HG03045 (cell line): ENCODE results near the gene UBR1.

Source experiments
- ATAC-seq: cut with Tn5 transposase; IDR thresholded peaks from one replicate; pipeline ENCODE4 v1.9.1; 2021; ENCODE audit warnings: mild to moderate bottlenecking, moderate library complexity; ENCODE audit not compliant: unreplicated experiment

UBR1 gene

DNA sequence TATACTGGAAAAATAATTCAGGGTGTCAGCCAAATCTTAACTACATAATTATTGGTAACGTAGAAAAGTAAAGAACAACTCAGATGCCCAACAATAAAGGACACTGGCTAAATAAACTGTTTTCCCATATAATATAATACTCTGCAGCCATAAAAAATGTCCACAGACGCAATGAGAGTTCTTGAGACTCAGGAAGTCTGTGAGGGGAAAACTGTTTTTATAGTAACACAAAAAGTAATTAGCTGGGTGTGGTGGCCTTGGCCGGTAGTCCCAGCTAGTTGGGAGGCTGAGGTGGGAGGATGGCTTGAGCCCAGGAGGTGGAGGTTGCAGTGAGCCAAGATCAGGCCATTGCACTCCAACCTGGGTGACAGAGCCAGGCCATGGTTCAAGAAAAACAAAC lies 5.5 kb upstream of the UBR1 start:
- ATAC-seq = no peak

DNA sequence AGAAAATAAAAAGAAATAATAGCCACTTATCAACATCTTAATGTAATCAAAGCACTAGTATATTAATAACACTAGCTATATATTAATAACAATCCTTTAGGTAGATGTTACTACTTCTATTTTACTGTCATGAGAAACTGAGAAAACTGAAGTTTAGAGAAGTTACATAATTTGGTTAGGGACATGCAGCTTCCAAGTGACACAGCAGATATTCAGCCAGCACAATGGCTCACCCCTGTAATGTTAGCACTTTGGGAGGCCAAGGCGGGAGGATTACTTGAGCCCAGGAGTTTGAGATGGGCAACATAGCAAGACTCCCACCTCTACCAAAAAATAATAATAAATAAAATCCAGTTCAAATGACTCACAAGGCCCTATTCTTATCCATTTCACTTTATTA lies 1.9 kb upstream of the UBR1 start:
- no peak for ATAC-seq

DNA sequence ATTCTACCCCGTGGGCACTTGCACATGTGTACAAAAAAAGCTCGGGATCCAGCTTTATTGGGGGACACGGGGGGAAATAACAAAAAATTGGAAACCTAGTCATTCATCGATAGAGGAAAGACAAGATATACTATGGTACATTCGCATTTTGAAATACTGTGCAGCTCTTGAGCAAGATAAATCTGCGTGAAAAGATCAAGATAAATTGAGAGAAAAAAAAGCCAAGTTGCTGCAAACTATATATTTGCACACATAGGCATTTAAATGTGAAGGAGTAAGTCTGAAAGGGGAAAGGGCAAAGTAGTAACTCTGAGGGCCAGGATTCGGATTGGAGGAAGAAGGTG lies 620 bp upstream of the UBR1 start:
- ATAC-seq = no peak

DNA sequence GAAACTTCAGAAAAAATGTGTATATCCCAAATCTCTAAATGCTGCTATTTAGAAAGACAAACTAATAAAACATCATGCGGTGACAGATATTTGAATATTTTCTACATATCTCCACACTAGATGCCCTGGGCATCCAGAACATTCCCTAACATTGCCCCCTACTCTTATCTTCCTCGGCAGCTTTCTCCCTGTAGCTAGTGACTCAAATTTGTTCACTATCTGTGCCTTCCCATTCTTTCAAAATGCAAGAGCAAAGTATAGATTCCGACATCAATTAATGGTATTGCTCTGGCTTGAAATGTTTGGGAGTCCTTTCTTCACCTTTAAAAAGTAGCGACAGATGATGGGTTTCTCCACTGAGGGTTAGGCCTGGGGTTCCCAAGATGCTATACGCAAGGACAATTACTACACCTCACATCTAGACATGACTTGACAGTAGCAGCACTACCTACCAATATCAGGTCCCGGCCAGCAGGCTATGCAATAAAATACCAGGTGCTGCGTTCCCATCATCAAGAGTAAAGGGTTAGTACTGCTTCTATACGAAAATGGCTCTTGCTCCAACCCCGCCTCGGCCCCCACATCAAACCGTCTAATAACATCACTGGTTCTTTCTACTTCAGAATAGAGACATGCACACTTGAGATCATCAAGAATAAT lies 631 bp downstream of the UBR1 start:
- peak; percentile 14 for ATAC-seq

DNA sequence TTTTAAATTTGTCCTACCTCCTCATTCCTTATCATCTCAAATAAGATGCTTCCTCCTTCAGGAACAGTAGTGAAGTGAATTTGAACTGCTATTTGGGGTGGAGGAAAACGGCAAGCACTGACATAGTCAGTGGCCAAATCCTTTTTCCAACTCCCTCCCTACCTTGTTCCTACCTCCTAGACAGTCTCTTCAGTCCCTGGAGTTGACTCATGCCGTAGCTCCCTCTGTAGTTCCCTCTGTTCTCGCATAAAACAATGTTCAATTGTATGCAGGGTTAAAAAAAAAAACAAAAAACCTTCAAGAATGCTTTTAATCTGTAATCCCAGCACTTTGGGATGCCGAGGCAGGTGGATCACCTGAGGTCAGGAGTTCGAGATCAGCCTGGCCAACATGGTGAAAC lies 1.4 kb downstream of the UBR1 start:
- no peak for ATAC-seq

DNA sequence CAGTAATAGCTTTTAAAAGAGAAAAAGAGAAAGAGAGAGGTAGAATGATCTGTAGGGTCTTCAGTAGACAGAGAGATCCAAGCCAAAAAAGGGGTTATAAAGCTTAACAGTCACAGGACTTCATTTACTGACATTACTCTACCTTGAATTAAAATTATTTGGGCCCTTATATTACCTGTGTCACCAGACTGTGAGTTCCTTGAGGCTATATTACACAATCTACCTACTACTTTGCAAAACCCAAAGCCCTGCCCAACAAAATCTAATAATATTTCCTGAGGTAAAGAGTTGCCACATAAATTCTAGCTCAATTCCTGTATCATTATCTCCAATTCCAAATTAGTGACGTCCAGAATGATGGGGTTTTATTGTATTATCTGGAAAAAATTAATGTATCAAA lies 1.9 kb downstream of the UBR1 start:
- ATAC-seq = no peak

DNA sequence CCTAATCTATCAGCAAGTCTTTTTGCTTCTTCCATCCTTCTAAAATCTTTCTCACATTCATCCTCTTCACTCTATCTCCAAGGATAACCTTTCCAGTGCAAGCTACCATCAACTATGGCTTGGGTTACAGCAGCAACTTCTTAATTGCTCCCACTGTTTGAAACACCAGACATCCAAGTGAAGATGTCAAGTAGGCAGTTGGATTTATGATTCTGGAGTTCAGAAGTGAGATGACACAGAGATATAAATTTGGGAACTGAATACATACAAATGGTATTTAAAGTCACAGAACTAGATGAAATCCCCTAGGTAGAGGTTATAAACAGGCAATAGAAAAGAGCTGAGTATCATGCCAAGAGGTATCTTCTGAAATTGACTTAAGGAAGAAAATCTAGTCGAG lies 3.7 kb downstream of the UBR1 start:
- no peak for ATAC-seq

DNA sequence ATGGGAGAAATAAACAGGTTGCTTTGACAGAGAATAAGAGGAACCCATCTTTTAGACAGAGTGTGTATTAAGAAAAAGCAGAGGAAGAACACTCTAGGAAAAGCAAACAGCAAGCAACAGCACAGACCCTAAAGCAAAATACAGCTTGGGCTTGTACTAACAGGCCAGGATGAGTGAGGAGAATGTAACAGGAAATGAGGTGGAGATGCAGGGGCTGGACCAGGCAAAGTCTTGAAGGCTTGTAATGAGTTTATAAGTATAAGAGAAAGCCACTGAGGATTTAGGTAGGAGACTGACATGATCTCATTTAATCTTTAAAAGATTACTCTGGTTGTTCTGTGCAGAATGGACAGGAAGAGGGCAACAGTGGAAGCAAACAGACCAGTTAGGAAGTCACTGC lies 4.9 kb downstream of the UBR1 start:
- no peak for ATAC-seq

DNA sequence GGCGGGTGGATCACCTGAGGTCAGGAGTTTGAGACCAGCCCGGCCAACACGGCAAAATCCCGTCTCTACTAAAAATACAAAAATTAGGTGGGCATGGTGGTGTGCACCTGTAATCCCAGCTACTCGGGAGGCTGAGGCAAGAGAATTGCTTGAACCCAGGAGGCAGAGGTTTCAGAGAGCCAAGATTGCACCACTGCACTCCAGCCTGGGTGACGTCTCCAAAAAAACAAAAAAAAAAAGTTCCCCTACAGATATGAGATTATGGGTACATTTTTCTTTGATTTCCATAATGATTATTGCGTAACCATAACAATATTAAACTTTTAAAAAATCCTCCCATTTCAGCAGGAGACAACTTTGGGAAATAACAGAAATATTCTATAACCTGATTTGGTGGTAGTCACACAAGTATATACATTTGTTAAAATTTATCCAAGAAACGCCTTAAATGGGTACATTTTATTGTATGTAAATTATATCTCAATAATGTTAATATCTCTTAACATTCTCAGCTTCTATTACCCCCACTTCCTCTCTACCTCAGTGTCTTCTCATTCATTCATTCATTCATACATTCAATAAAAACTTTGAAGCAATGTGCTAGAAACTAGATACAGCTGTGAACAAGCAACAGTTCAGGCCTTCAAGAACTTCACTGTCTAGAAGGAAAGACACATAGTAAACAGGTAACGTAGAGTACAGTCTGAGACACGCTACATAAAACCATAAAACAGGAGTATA lies 6.6 kb downstream of the UBR1 start:
- ATAC-seq = no peak

DNA sequence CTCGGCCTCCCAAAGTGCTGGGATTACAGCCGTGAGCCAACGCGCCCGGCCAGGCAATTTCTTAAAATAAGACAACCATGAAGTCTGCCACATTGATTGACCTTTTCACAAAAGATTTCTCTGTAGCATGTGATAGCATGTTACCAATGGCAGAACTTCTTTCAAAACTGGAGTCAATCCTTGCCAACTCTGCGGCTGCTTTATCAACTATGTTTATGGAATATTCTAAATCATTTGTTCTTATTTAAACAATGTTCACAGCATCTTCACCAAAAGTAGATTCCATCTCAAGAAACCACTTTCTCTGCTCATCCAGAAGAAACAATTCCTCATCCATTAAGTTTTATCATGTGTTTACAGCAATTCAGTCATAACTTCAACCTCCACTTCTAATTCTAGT lies 9.4 kb downstream of the UBR1 start:
- ATAC-seq = no peak

DNA sequence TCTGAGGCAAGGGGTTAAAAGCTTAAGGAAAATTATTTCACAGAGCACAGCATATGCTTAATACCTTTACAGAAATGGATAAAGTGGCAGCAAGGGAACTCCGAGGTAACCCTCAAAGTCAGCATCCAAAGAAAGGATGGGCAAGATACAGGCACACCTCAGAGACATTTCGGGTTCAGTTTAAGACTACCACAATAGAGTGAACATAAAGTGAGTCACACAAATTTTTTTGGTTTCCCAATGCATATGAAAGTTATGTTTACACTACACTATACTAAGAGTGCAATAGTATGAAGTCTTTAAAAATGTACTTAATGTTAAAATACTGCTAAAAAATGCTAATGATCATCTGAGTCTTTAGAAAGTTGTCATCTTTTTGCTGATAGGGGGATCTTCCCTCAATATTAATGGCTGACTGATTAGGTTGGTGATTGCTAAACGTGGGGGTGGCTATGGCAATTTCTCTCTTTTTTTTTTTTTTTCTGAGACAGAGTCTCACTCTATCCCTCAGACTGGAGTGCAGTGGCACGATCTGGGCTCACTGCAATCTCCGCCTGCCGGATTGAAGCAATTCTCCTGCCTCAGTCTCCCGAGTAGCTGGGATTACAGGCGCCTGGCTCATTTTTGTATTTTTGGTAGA lies 10.0 kb downstream of the UBR1 start:
- ATAC-seq = no peak

DNA sequence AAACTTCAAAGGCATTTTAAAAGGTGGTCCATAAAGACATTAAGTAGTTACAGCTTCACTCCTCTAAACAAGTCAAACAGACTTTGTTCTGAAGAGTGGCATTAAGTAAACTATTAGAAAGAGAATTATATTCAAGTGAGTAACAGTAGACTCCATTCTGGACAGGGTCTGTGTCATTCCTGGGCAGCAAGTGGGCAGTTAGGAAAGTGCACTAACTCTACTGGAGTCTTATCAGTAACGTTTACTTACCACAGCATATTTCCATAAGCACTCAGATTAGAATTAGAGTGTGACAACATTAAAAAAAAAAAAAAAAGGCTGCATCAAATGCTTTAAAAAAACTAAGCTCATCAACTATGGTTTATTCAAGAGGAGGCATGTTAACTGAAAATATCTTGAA lies 10.6 kb downstream of the UBR1 start:
- no peak for ATAC-seq

DNA sequence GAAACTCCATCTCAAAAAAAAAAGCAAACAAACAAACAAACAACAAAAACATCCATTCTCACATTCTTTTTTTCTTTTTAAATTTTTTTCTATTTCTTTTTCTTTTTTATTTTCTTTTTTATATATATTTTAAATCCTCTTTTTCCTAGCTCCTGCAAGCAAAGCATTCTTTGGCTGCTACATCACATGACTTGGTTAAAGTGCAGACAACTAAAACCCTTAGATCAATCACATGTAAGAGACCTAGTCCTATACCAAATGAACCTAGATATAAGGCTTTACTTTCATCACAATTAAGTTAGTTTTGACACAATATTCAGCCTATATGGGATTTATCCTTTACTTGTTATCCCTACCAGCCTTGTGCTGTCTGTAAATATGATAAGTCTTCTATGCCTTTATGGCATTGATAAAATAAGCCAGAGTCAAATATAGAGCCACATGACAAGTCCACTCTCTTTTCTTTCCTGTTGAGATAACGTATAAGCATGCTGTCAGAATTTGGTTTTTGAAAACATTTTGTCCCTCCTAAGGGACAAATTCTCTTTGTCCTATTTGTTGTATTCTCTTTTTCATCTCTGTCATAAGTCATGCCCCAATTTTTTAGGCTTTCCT lies 11.3 kb downstream of the UBR1 start:
- ATAC-seq = no peak

DNA sequence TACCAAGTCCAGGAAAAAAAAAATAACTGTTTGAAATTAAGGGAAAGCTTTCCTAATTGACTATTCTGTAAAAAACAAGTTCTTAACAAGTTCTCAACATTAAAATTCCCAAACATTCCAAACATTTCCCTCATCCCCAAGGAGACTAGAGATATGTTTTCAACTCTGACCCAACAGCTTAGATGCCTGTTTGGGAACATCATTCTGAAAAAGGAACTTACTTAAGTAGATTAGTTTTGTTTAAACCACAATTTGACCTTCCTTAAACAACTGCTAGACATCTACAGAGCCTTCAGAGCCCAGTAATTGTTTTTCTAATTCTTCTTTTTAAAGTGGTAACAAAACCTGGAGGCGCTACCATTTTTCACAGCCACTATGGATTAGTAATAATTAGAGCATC lies 12.8 kb downstream of the UBR1 start:
- ATAC-seq = no peak

DNA sequence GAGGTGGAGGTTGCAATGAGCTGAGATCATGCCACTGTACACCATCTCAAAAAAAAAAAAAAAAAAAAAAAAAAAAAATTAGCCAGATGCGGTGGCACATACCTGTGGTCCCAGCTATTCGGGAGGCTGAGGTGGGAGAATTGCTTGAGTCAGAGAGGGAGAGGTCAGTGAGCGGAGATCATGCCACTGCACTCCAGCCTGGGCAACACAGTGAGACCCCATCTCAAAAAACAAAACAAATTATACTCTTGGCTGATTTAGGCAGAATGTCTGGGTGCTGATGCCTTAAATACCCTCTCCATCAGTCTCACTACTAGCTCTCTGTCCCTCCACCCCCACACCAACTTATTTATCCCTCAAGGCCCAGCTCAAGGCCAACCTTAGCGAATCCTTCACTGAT lies 14.0 kb downstream of the UBR1 start:
- ATAC-seq = no peak

DNA sequence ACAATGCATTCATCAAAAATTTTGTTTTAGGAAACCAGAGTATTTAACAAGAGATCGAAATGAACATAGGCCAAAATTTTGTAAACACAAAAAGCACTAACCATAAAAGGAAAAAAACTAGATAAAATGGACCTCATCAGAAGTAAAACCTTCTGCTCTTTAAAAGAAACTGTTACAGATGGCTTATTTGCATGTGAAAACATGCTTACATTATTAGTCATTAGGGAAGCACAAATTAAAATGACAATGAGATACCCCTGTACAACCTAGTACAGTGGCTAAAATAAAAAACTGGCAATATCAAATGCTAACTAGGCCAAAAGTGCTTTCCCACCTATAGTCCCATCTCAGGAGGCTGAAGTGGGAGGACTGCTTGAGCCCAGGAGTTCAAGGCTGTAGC lies 19.3 kb downstream of the UBR1 start:
- ATAC-seq = no peak

DNA sequence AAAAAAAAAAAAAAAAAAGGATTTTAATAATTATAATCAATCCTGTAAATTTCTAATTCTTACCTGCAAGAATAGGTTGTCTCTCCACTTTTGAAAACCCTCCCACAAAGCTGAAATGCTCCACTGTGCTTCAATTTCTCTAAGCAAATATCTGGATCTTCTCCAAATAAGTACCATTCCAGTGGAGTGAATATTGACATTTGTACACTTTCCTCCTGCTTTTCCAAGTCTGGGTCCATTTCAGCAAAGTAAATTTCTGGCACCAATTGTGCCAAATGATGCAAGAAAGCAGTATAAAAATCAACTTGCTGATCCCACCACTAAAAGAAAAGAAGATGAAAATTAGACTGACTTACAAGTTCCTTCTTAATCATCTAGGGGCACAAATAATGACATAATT lies 19.9 kb downstream of the UBR1 start:
- ATAC-seq = no peak

DNA sequence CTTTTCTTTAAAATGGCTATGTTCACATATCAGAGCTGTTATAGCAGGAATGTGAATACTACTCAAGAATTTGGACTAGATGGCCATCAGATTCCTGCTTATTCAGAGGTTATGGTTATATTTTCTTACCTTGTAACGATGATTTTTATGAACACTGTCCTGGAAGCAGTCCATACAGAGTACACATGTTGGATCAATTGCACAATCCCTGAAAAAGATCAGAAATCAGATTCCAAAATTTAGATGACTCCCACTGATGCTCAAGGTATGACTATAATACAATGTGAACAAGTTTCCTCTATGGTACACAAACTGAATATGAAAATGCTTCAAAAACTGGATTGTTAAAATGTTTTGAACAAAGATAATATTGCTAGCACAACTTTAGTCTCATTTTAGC lies 23.3 kb downstream of the UBR1 start:
- ATAC-seq = no peak

DNA sequence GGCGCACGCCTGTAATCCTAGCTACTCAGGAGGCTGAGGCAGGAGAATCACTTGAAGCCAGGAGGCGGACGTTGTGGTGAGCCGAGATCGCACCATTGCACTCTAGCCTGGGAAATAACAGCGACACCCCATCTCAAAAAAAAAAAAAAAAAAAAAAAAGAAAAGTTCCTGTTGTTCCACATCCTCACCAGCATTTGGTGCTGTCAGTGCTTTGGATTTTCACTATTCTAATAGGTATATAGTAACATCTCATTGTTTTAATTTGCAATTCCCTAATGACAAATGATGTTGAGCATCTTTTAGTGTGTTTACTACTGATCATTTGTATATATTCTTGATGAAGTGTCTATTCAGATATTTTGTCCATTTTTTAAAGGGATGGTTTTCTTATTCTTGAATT lies 24.6 kb downstream of the UBR1 start:
- ATAC-seq = no peak

DNA sequence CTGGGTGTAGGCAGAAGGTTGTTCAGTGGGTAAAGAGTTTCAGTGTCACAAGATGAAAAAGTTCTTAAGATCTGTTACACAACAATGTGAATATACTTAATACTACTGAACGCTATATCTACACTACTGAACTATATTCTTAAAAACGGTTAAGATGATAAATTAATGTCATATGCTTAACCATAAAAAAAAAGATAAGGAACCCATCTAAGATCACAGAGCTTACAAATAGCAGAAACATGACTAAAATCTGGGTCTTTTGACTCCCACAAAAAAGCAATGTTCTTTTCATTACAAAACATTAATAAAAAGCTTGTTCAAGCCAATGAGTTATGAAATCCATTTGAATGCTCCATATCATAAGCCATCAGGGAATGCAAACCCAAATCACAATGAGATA lies 34.4 kb downstream of the UBR1 start:
- ATAC-seq = no peak

DNA sequence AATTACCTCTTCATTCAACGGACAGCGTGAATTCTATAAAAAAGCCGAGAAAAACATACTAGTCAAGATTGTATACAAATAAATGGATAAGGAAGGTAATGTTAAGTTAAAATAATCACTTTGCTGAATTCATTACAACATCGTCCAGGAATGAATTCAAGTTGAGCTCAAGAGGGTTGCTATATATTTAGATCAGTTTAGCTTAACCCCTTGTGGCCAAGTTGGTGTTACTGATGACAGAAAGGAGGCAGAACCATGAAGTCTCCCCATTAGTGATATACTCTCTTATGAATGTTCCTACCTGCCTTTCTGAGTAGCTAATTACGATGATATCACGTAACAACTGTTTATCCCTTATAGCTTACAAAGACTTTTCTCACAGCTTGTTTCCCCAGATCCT lies 34.9 kb downstream of the UBR1 start:
- no peak for ATAC-seq

DNA sequence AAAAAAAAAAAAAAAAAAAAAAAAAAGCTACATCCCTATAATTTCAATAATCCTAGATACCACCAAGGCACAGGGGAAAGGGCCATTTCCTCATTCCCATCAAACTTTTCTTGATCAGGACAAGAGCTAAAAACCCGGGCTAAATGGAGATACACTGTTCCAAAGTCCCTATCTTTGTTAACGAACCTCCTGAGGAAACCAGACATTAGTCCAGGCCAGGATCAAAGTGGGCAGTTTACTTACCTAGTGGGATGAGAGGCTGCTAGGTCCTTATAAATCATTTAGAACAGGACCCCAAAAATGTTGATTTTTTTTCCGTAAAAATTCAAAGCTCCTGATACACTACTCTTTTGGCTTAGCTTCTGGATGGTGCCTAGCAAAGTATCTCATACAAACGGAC lies 35.6 kb downstream of the UBR1 start:
- ATAC-seq = no peak
